ENCODE results near the gene KCNK15.
"Not testable (repeated sequence)": the region's sequence is repeated elsewhere in the genome, so short reads cannot be mapped to it uniquely, and the experiment has no call there.

The KCNK15 gene

GRCh38 chr20:44756011-44756688 is 10.5 kb downstream of the KCNK15 start:
- Histone ChIP-seq H3K4me1 (ENCODE audit: control insufficient read depth in 1 of 2, insufficient read depth in 2 of 2, low read length in 2 of 2) (peaks cover 0 to 3% of the 10 kb centered on the region in 2 donors), H3K27ac (ENCODE audit: low read depth, low read length) (no peak overlapping the region), H3K9ac (ENCODE audit: low read depth in 1 of 2, low read length in 2 of 2) (no peak overlapping the region), H3K36me3 (ENCODE audit: control insufficient read depth in 1 of 2, insufficient read depth in 2 of 2, low read length in 2 of 2) (no peaks in the 10 kb centered on the region), H3K4me3 (ENCODE audit: low read depth in 1 of 2, low read length in 2 of 2) (no peak overlapping the region), H3K9me3 (ENCODE audit: control insufficient read depth in 1 of 2, low read length in 2 of 2) (no peaks in the 10 kb centered on the region), H3K27me3 (ENCODE audit: control insufficient read depth in 1 of 2, insufficient read depth in 2 of 2, low read length in 2 of 2) (peaks cover 0 to 4% of the 10 kb centered on the region in 2 donors)

DNA sequence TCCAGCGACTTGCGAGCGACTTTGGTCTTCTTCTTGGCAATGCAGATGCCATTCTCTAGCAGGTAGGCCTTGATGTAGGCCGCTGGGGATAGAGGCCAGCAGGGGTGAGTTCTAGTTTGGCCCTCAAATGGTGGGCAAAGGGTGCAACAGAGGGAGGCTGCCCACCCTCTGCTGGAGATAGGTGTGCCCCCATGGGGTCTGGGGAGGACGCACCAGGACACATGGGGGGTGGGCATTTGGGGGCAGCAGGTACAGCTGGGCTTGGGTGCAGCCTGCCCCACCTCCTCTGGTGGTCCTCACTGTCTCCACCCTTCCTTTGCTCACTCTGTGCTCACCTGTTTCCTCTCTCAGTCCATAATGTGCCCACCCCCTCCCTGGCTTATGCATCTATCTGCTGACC is 11.3 kb downstream of the KCNK15 start:
- Histone ChIP-seq H3K4me1 (ENCODE audit: control insufficient read depth in 1 of 2, insufficient read depth in 2 of 2, low read length in 2 of 2) (peaks cover 0 to 3% of the 10 kb centered on the region in 2 donors), H3K27me3 (ENCODE audit: control insufficient read depth in 1 of 2, insufficient read depth in 2 of 2, low read length in 2 of 2) (no peaks in the 10 kb centered on the region), H3K4me3 (ENCODE audit: low read depth in 1 of 2, low read length in 2 of 2) (no peak overlapping the region), H3K9ac (ENCODE audit: low read depth in 1 of 2, low read length in 2 of 2) (no peak overlapping the region), H3K9me3 (ENCODE audit: control insufficient read depth in 1 of 2, low read length in 2 of 2) (no peaks in the 10 kb centered on the region), H3K36me3 (ENCODE audit: control insufficient read depth in 1 of 2, insufficient read depth in 2 of 2, low read length in 2 of 2) (no peaks in the 10 kb centered on the region), H3K27ac (ENCODE audit: low read depth, low read length) (no peak overlapping the region)

DNA sequence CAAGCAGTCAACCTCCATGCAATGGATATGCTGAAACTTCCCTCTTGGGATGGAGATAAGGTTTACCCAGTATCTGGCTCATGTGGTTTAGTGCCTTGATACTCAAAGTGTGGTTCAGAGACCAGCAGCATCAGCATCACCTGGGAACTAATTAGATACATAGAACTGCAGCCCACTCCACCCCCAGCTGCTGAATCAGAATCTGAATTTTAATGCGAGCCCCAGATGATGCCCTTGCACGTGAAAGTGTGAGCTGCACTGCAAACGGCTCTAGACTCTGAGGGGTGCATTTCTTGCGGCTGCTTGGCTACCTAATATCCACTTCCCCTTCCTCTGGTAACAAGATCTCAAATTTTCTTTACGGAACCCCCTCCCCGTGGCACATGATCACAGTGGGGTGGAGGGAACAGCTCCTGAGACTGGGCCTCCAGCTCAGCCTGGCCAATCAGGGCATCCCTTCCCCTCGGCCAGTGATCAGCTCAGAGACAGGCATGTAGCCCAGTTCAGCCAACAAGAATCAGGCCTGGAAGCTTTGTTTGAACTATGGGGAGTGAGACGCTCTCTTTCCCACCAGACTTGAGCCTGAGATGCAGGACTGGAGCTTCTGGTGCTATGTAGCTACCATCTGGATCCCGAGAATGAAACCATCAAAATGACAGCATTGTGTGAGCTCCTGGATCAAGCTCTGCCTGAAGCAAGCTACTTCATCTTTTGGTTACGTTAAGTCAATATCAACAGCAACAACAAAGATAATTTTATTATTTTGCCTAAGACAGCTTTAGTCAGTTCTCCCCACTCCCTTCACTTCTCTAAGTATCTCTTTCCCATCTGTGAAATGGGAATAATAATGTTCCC is 12.8 kb downstream of the KCNK15 start:
- Histone ChIP-seq H3K36me3 (ENCODE audit: control insufficient read depth in 1 of 2, insufficient read depth in 2 of 2, low read length in 2 of 2) (no peaks in the 10 kb centered on the region), H3K4me1 (ENCODE audit: control insufficient read depth in 1 of 2, insufficient read depth in 2 of 2, low read length in 2 of 2) (no peaks in the 10 kb centered on the region), H3K9me3 (ENCODE audit: control insufficient read depth in 1 of 2, low read length in 2 of 2) (no peaks in the 10 kb centered on the region), H3K27me3 (ENCODE audit: control insufficient read depth in 1 of 2, insufficient read depth in 2 of 2, low read length in 2 of 2) (no peaks in the 10 kb centered on the region), H3K27ac (ENCODE audit: low read depth, low read length) (no peak overlapping the region), H3K4me3 (ENCODE audit: low read depth in 1 of 2, low read length in 2 of 2) (no peak overlapping the region), H3K9ac (ENCODE audit: low read depth in 1 of 2, low read length in 2 of 2) (no peak overlapping the region)

DNA sequence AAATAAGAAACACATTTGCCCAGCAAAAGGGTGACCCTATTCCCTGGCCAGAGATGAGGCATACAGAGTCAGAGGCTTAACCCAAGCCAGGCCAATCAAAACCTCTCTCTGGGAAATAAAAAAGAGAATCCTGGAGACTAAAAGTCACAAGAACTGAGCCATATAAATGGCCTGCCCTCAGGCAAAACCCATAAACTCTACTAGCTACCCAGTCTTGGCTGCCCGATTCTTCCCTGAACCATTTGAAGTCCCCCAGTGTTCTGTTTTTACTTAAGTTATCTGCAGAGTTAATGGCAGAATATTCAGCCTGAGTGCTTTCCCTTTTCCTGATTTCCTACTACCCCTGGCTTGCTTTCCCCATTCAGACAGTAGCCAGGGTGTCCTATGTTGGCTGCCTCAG is 13.9 kb downstream of the KCNK15 start:
- Histone ChIP-seq H3K9me3 (ENCODE audit: control insufficient read depth in 1 of 2, low read length in 2 of 2) (no peaks in the 10 kb centered on the region), H3K4me3 (ENCODE audit: low read depth in 1 of 2, low read length in 2 of 2) (no peak overlapping the region), H3K4me1 (ENCODE audit: control insufficient read depth in 1 of 2, insufficient read depth in 2 of 2, low read length in 2 of 2) (no peaks in the 10 kb centered on the region), H3K27ac (ENCODE audit: low read depth, low read length) (no peak overlapping the region), H3K9ac (ENCODE audit: low read depth in 1 of 2, low read length in 2 of 2) (no peak overlapping the region), H3K27me3 (ENCODE audit: control insufficient read depth in 1 of 2, insufficient read depth in 2 of 2, low read length in 2 of 2) (no peaks in the 10 kb centered on the region), H3K36me3 (ENCODE audit: control insufficient read depth in 1 of 2, insufficient read depth in 2 of 2, low read length in 2 of 2) (no peaks in the 10 kb centered on the region)

DNA sequence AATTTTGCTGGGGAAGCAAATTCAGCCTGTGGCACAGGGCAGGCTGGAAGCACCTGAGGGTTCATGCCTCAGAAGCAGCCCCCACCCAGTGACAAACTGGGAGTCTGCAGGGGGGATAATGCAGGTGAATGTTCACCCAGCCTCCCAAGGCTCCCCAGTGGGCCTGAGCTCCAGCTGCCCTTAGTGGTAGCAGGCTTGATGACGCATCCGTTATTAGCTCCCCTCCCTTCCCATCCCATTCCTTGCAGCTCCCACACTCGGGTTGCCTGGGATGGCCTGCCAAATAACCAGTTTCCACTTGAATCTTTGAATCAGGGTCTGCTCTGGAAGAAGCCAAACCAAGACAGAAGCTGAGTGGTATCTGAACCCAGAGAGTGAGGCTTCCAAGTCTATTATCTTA is 15.8 kb downstream of the KCNK15 start:
- H3K9me3 ChIP-seq (ENCODE audit: control insufficient read depth in 1 of 2, low read length in 2 of 2), result peaks cover 0 to 2% of the 10 kb centered on the region in 2 donors
- no peaks in the 10 kb centered on the region for H3K4me1 ChIP-seq (ENCODE audit: control insufficient read depth in 1 of 2, insufficient read depth in 2 of 2, low read length in 2 of 2)
- no peak overlapping the region for H3K4me3 ChIP-seq (ENCODE audit: low read depth in 1 of 2, low read length in 2 of 2)
- H3K27me3 ChIP-seq (ENCODE audit: control insufficient read depth in 1 of 2, insufficient read depth in 2 of 2, low read length in 2 of 2), result no peaks in the 10 kb centered on the region
- no peak overlapping the region for H3K9ac ChIP-seq (ENCODE audit: low read depth in 1 of 2, low read length in 2 of 2)
- H3K27ac ChIP-seq (ENCODE audit: low read depth, low read length), result no peak overlapping the region
- H3K36me3 ChIP-seq (ENCODE audit: control insufficient read depth in 1 of 2, insufficient read depth in 2 of 2, low read length in 2 of 2), result no peaks in the 10 kb centered on the region

DNA sequence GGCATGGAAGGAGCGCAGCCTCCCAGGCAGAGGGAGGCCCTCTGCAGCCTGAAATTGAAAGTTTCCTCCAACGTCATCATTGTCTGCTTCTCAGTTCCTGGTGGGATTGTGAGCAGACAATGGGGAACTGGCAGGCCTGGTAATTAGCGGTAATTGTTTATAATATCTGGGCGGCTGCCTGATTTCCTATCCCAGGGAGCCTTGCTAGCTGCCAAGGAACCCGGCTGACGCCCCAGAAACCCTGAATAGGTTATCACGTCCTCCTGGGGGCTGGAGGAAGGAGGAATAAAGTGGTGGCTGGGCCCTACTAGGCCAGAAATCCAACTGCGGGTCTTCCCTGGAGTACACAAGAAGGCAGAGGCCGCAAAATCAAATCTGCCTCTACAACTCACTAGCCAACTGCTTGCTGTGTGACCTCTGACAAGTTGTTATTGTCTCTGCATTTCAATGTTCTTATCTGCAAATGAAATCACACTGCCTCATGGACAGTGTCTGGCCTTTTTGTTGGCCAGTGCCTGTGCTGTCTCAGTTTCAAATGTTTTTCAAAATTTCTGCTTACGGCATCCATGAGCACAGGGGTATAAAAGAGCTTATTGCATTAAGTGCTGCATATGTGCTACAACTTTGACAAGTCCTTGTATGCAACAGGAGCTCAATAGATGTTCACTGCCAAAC is 16.9 kb downstream of the KCNK15 start:
- Histone ChIP-seq H3K4me3 (ENCODE audit: low read depth in 1 of 2, low read length in 2 of 2) (no peak overlapping the region), H3K36me3 (ENCODE audit: control insufficient read depth in 1 of 2, insufficient read depth in 2 of 2, low read length in 2 of 2) (no peaks in the 10 kb centered on the region), H3K9ac (ENCODE audit: low read depth in 1 of 2, low read length in 2 of 2) (no peak overlapping the region), H3K4me1 (ENCODE audit: control insufficient read depth in 1 of 2, insufficient read depth in 2 of 2, low read length in 2 of 2) (no peaks in the 10 kb centered on the region), H3K27me3 (ENCODE audit: control insufficient read depth in 1 of 2, insufficient read depth in 2 of 2, low read length in 2 of 2) (no peaks in the 10 kb centered on the region), H3K27ac (ENCODE audit: low read depth, low read length) (no peak overlapping the region), H3K9me3 (ENCODE audit: control insufficient read depth in 1 of 2, low read length in 2 of 2) (peaks cover 0 to 2% of the 10 kb centered on the region in 2 donors)

GRCh38 chr20:44763798-44764197 is 18.1 kb downstream of the KCNK15 start:
- not testable (repeated sequence) for H3K9me3 ChIP-seq (ENCODE audit: control insufficient read depth in 1 of 2, low read length in 2 of 2); H3K4me1 ChIP-seq (ENCODE audit: control insufficient read depth in 1 of 2, insufficient read depth in 2 of 2, low read length in 2 of 2)

GRCh38 chr20:44765091-44765490 is 19.4 kb downstream of the KCNK15 start:
- peaks cover 5 to 6% of the 10 kb centered on the region in 2 donors for H3K27me3 ChIP-seq (ENCODE audit: control insufficient read depth in 1 of 2, insufficient read depth in 2 of 2, low read length in 2 of 2)
- no peaks in the 10 kb centered on the region for H3K4me1 ChIP-seq (ENCODE audit: control insufficient read depth in 1 of 2, insufficient read depth in 2 of 2, low read length in 2 of 2)
- no peak overlapping the region for H3K4me3 ChIP-seq (ENCODE audit: low read depth in 1 of 2, low read length in 2 of 2)
- H3K9ac ChIP-seq (ENCODE audit: low read depth in 1 of 2, low read length in 2 of 2), result no peak overlapping the region
- no peaks in the 10 kb centered on the region for H3K36me3 ChIP-seq (ENCODE audit: control insufficient read depth in 1 of 2, insufficient read depth in 2 of 2, low read length in 2 of 2)
- no peak overlapping the region for H3K27ac ChIP-seq (ENCODE audit: low read depth, low read length)
- H3K9me3 ChIP-seq (ENCODE audit: control insufficient read depth in 1 of 2, low read length in 2 of 2), result peaks cover 0 to 2% of the 10 kb centered on the region in 2 donors

More at GRCh38 chr20:44763798-44764197, 18.1 kb downstream of the KCNK15 start:
- not testable (repeated sequence) for H3K9ac ChIP-seq (ENCODE audit: low read depth in 1 of 2, low read length in 2 of 2); H3K36me3 ChIP-seq (ENCODE audit: control insufficient read depth in 1 of 2, insufficient read depth in 2 of 2, low read length in 2 of 2); H3K27me3 ChIP-seq (ENCODE audit: control insufficient read depth in 1 of 2, insufficient read depth in 2 of 2, low read length in 2 of 2); H3K4me3 ChIP-seq (ENCODE audit: low read depth in 1 of 2, low read length in 2 of 2); H3K27ac ChIP-seq (ENCODE audit: low read depth, low read length)

DNA sequence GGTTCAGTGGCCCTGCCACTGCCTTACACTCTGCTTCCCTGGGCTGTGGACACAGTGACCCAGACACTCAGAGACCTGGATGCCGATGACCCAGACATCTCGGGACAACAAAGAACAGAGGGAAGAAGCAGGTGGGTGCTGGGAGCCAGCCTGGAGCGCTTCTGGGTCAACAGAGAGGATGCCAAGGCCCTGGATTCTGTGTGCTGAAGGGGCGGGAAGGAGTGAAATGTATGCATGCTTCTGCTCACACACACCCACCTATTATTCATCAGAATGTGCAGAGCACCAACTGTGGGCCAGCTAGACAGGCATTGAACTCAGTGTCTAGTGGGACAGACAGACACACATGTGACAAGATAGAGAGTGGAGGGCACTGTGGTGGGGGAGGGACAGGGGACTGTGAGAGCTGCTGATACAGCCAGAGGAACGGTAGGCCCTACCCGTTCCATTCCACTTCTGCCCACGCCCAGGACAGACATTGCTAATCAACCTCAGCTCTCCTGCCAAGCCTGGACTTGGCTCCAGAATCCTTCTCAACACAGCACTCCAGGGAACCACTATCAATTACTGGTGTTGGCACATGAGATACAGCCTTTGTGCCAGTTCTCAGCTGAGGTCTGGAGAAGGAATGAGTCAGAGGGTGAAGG is 20.2 kb downstream of the KCNK15 start:
- Histone ChIP-seq H3K27ac (ENCODE audit: low read depth, low read length) (no peak overlapping the region), H3K4me3 (ENCODE audit: low read depth in 1 of 2, low read length in 2 of 2) (no peak overlapping the region), H3K9ac (ENCODE audit: low read depth in 1 of 2, low read length in 2 of 2) (no peak overlapping the region), H3K4me1 (ENCODE audit: control insufficient read depth in 1 of 2, insufficient read depth in 2 of 2, low read length in 2 of 2) (no peaks in the 10 kb centered on the region), H3K27me3 (ENCODE audit: control insufficient read depth in 1 of 2, insufficient read depth in 2 of 2, low read length in 2 of 2) (peaks cover 5 to 6% of the 10 kb centered on the region in 2 donors), H3K36me3 (ENCODE audit: control insufficient read depth in 1 of 2, insufficient read depth in 2 of 2, low read length in 2 of 2) (no peaks in the 10 kb centered on the region), H3K9me3 (ENCODE audit: control insufficient read depth in 1 of 2, low read length in 2 of 2) (peaks cover 0 to 2% of the 10 kb centered on the region in 2 donors)

Data from duodenal mucosa (tissue), 2 donors.